ENCODE measurements around the gene MAGI2.

Gene MAGI2

GRCh38 chr7:79216236-79216635 is 237.2 kb downstream of the MAGI2 start:
- no CpG with 5 or more reads among the region's 4 CpGs for WGBS, 2 donors (ENCODE audit: extremely low coverage in 2 of 2, insufficient read length in 2 of 2, insufficient replicate concordance in 1 of 2)
- no peaks in the 10 kb centered on the region for H3K27me3 ChIP-seq (ENCODE audit: control insufficient read depth in 3 of 3, insufficient read depth in 3 of 3, low read depth in 1 of 3, low read length in 3 of 3)
- no peak overlapping the region for H2AFZ ChIP-seq (ENCODE audit: low read length)
- no peaks in the 10 kb centered on the region for H3K36me3 ChIP-seq (replicated peaks in 1 of 2; ENCODE audit: control insufficient read depth in 2 of 2, insufficient read depth in 2 of 2, low read length in 2 of 2)
- no peaks in the 10 kb centered on the region for H3K9me3 ChIP-seq (replicated peaks in 1 of 2; ENCODE audit: control insufficient read depth in 2 of 2, insufficient read depth in 1 of 2, low read depth in 1 of 2, low read length in 2 of 2)
- no peak overlapping the region for H2BK12ac ChIP-seq (ENCODE audit: low read length)
- no peak overlapping the region for H3K4me3 ChIP-seq (ENCODE audit: low read length in 2 of 2)
- no peak overlapping the region for H4K91ac ChIP-seq (ENCODE audit: low read depth, low read length, poor library complexity)
- no peak for DNase-seq (ENCODE audit: low spot score)
- no peak overlapping the region for H2BK120ac ChIP-seq (ENCODE audit: low read depth, low read length)
- no peak overlapping the region for H3K27ac ChIP-seq (replicated peaks; ENCODE audit: low read length)
- no peak overlapping the region for H3K9ac ChIP-seq (ENCODE audit: low read depth, low read length, poor library complexity)
- no peak overlapping the region for H2AK5ac ChIP-seq (ENCODE audit: low read depth, low read length)
- H3K4me2 ChIP-seq (ENCODE audit: insufficient read depth, low read length, poor library complexity, severe bottlenecking) = no peak overlapping the region
- H3K14ac ChIP-seq (ENCODE audit: low read length) = no peak overlapping the region
- H3K4ac ChIP-seq (ENCODE audit: low read length) = no peak overlapping the region
- H3K23ac ChIP-seq (ENCODE audit: low read depth, low read length, poor library complexity) = no peak overlapping the region
- no peaks in the 10 kb centered on the region for H3K79me1 ChIP-seq (ENCODE audit: low read depth, low read length)
- no peak overlapping the region for H2BK5ac ChIP-seq (ENCODE audit: low read length)
- H2BK15ac ChIP-seq (ENCODE audit: low read length) = no peak overlapping the region
- H4K8ac ChIP-seq (ENCODE audit: low read depth, low read length) = no peak overlapping the region
- H3K18ac ChIP-seq (ENCODE audit: low read length) = no peak overlapping the region
- no peaks in the 10 kb centered on the region for H3K4me1 ChIP-seq (ENCODE audit: control insufficient read depth in 2 of 2, insufficient read depth in 1 of 2, low read depth in 1 of 2, low read length in 2 of 2)

GRCh38 chr7:79212334-79212733 is 241.1 kb downstream of the MAGI2 start:
- Histone ChIP-seq H3K14ac (ENCODE audit: low read length) (no peak overlapping the region), H3K27me3 (ENCODE audit: control insufficient read depth in 3 of 3, insufficient read depth in 3 of 3, low read depth in 1 of 3, low read length in 3 of 3) (no peaks in the 10 kb centered on the region), H2AFZ (ENCODE audit: low read length) (no peak overlapping the region), H3K4me2 (ENCODE audit: insufficient read depth, low read length, poor library complexity, severe bottlenecking) (no peak overlapping the region), H3K18ac (ENCODE audit: low read length) (no peak overlapping the region), H3K79me1 (ENCODE audit: low read depth, low read length) (no peaks in the 10 kb centered on the region), H3K4me3 (ENCODE audit: low read length in 2 of 2) (no peak overlapping the region), H2BK120ac (ENCODE audit: low read depth, low read length) (no peak overlapping the region), H3K9me3 (replicated peaks in 1 of 2; ENCODE audit: control insufficient read depth in 2 of 2, insufficient read depth in 1 of 2, low read depth in 1 of 2, low read length in 2 of 2) (no peaks in the 10 kb centered on the region), H3K23ac (ENCODE audit: low read depth, low read length, poor library complexity) (no peak overlapping the region), H3K9ac (ENCODE audit: low read depth, low read length, poor library complexity) (no peak overlapping the region), H3K4me1 (ENCODE audit: control insufficient read depth in 2 of 2, insufficient read depth in 1 of 2, low read depth in 1 of 2, low read length in 2 of 2) (no peaks in the 10 kb centered on the region), H3K4ac (ENCODE audit: low read length) (no peak overlapping the region), H2BK5ac (ENCODE audit: low read length) (no peak overlapping the region), H4K8ac (ENCODE audit: low read depth, low read length) (no peak overlapping the region), H2BK15ac (ENCODE audit: low read length) (no peak overlapping the region), H2AK5ac (ENCODE audit: low read depth, low read length) (no peak overlapping the region), H3K27ac (replicated peaks; ENCODE audit: low read length) (no peak overlapping the region), H4K91ac (ENCODE audit: low read depth, low read length, poor library complexity) (no peak overlapping the region), H2BK12ac (ENCODE audit: low read length) (no peak overlapping the region), H3K36me3 (replicated peaks in 1 of 2; ENCODE audit: control insufficient read depth in 2 of 2, insufficient read depth in 2 of 2, low read length in 2 of 2) (no peaks in the 10 kb centered on the region)
- DNase-seq (ENCODE audit: low spot score) = no peak
- no CpG with 5 or more reads among the region's 1 CpG for WGBS, 2 donors (ENCODE audit: extremely low coverage in 2 of 2, insufficient read length in 2 of 2, insufficient replicate concordance in 1 of 2)

- no peak overlapping the region for H2BK120ac ChIP-seq (ENCODE audit: low read depth, low read length)
- no peak overlapping the region for H3K9ac ChIP-seq (ENCODE audit: low read depth, low read length, poor library complexity)
- no peak overlapping the region for H3K23ac ChIP-seq (ENCODE audit: low read depth, low read length, poor library complexity)
- H3K18ac ChIP-seq (ENCODE audit: low read length) = no peak overlapping the region
- H2BK12ac ChIP-seq (ENCODE audit: low read length) = no peak overlapping the region
- no peaks in the 10 kb centered on the region for H3K27me3 ChIP-seq (ENCODE audit: control insufficient read depth in 3 of 3, insufficient read depth in 3 of 3, low read depth in 1 of 3, low read length in 3 of 3)
- H3K14ac ChIP-seq (ENCODE audit: low read length) = no peak overlapping the region
- H3K4me1 ChIP-seq (ENCODE audit: control insufficient read depth in 2 of 2, insufficient read depth in 1 of 2, low read depth in 1 of 2, low read length in 2 of 2) = no peaks in the 10 kb centered on the region
- no peak overlapping the region for H3K4ac ChIP-seq (ENCODE audit: low read length)
- H2AFZ ChIP-seq (ENCODE audit: low read length) = no peak overlapping the region
- H3K4me3 ChIP-seq (ENCODE audit: low read length in 2 of 2) = no peak overlapping the region
- no CpG with 5 or more reads among the region's 2 CpGs for WGBS, 2 donors (ENCODE audit: extremely low coverage in 2 of 2, insufficient read length in 2 of 2, insufficient replicate concordance in 1 of 2)
- H4K91ac ChIP-seq (ENCODE audit: low read depth, low read length, poor library complexity) = no peak overlapping the region
- no peaks in the 10 kb centered on the region for H3K79me1 ChIP-seq (ENCODE audit: low read depth, low read length)
- no peak overlapping the region for H2BK15ac ChIP-seq (ENCODE audit: low read length)
- H2BK5ac ChIP-seq (ENCODE audit: low read length) = no peak overlapping the region
- no peak for DNase-seq (ENCODE audit: low spot score)
- H3K36me3 ChIP-seq (replicated peaks in 1 of 2; ENCODE audit: control insufficient read depth in 2 of 2, insufficient read depth in 2 of 2, low read length in 2 of 2) = no peaks in the 10 kb centered on the region
- H3K4me2 ChIP-seq (ENCODE audit: insufficient read depth, low read length, poor library complexity, severe bottlenecking) = no peak overlapping the region
- H3K27ac ChIP-seq (replicated peaks; ENCODE audit: low read length) = no peak overlapping the region
- no peak overlapping the region for H4K8ac ChIP-seq (ENCODE audit: low read depth, low read length)
- H3K9me3 ChIP-seq (replicated peaks in 1 of 2; ENCODE audit: control insufficient read depth in 2 of 2, insufficient read depth in 1 of 2, low read depth in 1 of 2, low read length in 2 of 2) = no peaks in the 10 kb centered on the region
- H2AK5ac ChIP-seq (ENCODE audit: low read depth, low read length) = no peak overlapping the region
Observed at GRCh38 chr7:79211724-79212123, 241.7 kb downstream of the MAGI2 start.

- H3K23ac ChIP-seq (ENCODE audit: low read depth, low read length, poor library complexity) = no peak overlapping the region
- no peak overlapping the region for H2AK5ac ChIP-seq (ENCODE audit: low read depth, low read length)
- no peak overlapping the region for H3K14ac ChIP-seq (ENCODE audit: low read length)
- WGBS, 2 donors (ENCODE audit: extremely low coverage in 2 of 2, insufficient read length in 2 of 2, insufficient replicate concordance in 1 of 2) = no CpG with 5 or more reads among the region's 2 CpGs
- no peak overlapping the region for H2BK120ac ChIP-seq (ENCODE audit: low read depth, low read length)
- no peak overlapping the region for H3K4ac ChIP-seq (ENCODE audit: low read length)
- H3K27me3 ChIP-seq (ENCODE audit: control insufficient read depth in 3 of 3, insufficient read depth in 3 of 3, low read depth in 1 of 3, low read length in 3 of 3) = no peaks in the 10 kb centered on the region
- no peak overlapping the region for H3K18ac ChIP-seq (ENCODE audit: low read length)
- H3K9ac ChIP-seq (ENCODE audit: low read depth, low read length, poor library complexity) = no peak overlapping the region
- H3K36me3 ChIP-seq (replicated peaks in 1 of 2; ENCODE audit: control insufficient read depth in 2 of 2, insufficient read depth in 2 of 2, low read length in 2 of 2) = no peaks in the 10 kb centered on the region
- no peaks in the 10 kb centered on the region for H3K4me1 ChIP-seq (ENCODE audit: control insufficient read depth in 2 of 2, insufficient read depth in 1 of 2, low read depth in 1 of 2, low read length in 2 of 2)
- H2AFZ ChIP-seq (ENCODE audit: low read length) = no peak overlapping the region
- no peak overlapping the region for H3K27ac ChIP-seq (replicated peaks; ENCODE audit: low read length)
- H2BK5ac ChIP-seq (ENCODE audit: low read length) = no peak overlapping the region
- no peak overlapping the region for H2BK15ac ChIP-seq (ENCODE audit: low read length)
- no peak for DNase-seq (ENCODE audit: low spot score)
- no peak overlapping the region for H4K8ac ChIP-seq (ENCODE audit: low read depth, low read length)
- H2BK12ac ChIP-seq (ENCODE audit: low read length) = no peak overlapping the region
- no peak overlapping the region for H3K4me3 ChIP-seq (ENCODE audit: low read length in 2 of 2)
- H3K9me3 ChIP-seq (replicated peaks in 1 of 2; ENCODE audit: control insufficient read depth in 2 of 2, insufficient read depth in 1 of 2, low read depth in 1 of 2, low read length in 2 of 2) = no peaks in the 10 kb centered on the region
- no peak overlapping the region for H4K91ac ChIP-seq (ENCODE audit: low read depth, low read length, poor library complexity)
- H3K4me2 ChIP-seq (ENCODE audit: insufficient read depth, low read length, poor library complexity, severe bottlenecking) = no peak overlapping the region
- H3K79me1 ChIP-seq (ENCODE audit: low read depth, low read length) = no peaks in the 10 kb centered on the region
Observed at GRCh38 chr7:79199961-79200360, 253.5 kb downstream of the MAGI2 start.

Measured in neuronal stem cell (in vitro differentiated cells).